Epithelial cell of proximal tubule (primary cell): ENCODE data around the gene CLN6. TPM values are rescaled to one million over a fixed set of nuclear protein-coding genes. Genes with fewer than 3 reads are reported as not detected.
"Not testable (repeated sequence)": the region's sequence is repeated elsewhere in the genome, so short reads cannot be mapped to it uniquely, and the experiment has no call there.

Source experiments
- DNase-seq: peaks from one replicate; pipeline ENCODE4 v3.0.0-alpha.2; 2011; ENCODE audit warnings: low read depth
- H3K4me3 ChIP-seq: 2 replicates; pipeline ENCODE4 v1.5.1; 2011; ENCODE audit warnings: low read depth, mild to moderate bottlenecking, low read length
- CTCF ChIP-seq: conservative IDR thresholded peaks from 2 replicates; pipeline ENCODE4 v1.5.1; 2012; ENCODE audit warnings: low read depth, mild to moderate bottlenecking, low read length
- total RNA-seq: library from RNA; depleted of rRNA; stranded (reverse); fragments of >200 nt; gene quantifications from 2 replicates; pipeline ENCODE4 v1.2.3, GENCODE V29; 2015

Gene CLN6
- total RNA-seq, 1 donor from 2014 or later = 14.9 TPM

- H3K4me3 ChIP-seq = no peak overlapping the region
- no peak for DNase-seq
- TF ChIP-seq CTCF = no peak
Measured at GRCh38 chr15:68217341-68217740, 12.2 kb downstream of the CLN6 start.

- TF ChIP-seq CTCF = no peak
- H3K4me3 ChIP-seq = no peak overlapping the region
- no peak for DNase-seq
Measured at GRCh38 chr15:68214838-68215254, 14.7 kb downstream of the CLN6 start.

GRCh38 chr15:68213991-68214837 is 15.3 kb downstream of the CLN6 start:
- no peak for TF ChIP-seq CTCF
- no peak overlapping the region for H3K4me3 ChIP-seq
- no peak for DNase-seq

- DNase-seq, H3K4me3 ChIP-seq: not testable (repeated sequence)
Measured at GRCh38 chr15:68213491-68213845, 16.1 kb downstream of the CLN6 start.

- TF ChIP-seq CTCF = no peak
- H3K4me3 ChIP-seq = no peak overlapping the region
- DNase-seq = no peak
Measured at GRCh38 chr15:68211656-68212320, 17.7 kb downstream of the CLN6 start.

GRCh38 chr15:68210821-68211655 is 18.5 kb downstream of the CLN6 start:
- H3K4me3 ChIP-seq = no peak overlapping the region
- TF ChIP-seq CTCF = peak; percentile 79
- DNase-seq = no peak

- no peak for TF ChIP-seq CTCF
- no peak for DNase-seq
- H3K4me3 ChIP-seq = no peak overlapping the region
Measured at GRCh38 chr15:68210409-68210756, 19.1 kb downstream of the CLN6 start.
